ENCODE measurements around the gene MYL11.

The MYL11 gene

GRCh38 chr16:30355144-30355953 is 19.3 kb upstream of the MYL11 start, which contains the start of gene CD2BP2:
Gene CD2BP2 (minus strand): TSS chr16:30355308. CDS start chr16:30354681, 627 bp downstream.
- H3K4me1 ChIP-seq, result peaks cover 6% of the 10 kb centered on the region
- no peaks in the 10 kb centered on the region for H3K27me3 ChIP-seq (ENCODE audit: control insufficient read depth, insufficient read depth, low read length)
- no peaks in the 10 kb centered on the region for H3K79me2 ChIP-seq
- peak within 1 kb of the TSS; percentile 87 for H3K4me2 ChIP-seq (ENCODE audit: low read length)
- TF ChIP-seq, protein P1, sequence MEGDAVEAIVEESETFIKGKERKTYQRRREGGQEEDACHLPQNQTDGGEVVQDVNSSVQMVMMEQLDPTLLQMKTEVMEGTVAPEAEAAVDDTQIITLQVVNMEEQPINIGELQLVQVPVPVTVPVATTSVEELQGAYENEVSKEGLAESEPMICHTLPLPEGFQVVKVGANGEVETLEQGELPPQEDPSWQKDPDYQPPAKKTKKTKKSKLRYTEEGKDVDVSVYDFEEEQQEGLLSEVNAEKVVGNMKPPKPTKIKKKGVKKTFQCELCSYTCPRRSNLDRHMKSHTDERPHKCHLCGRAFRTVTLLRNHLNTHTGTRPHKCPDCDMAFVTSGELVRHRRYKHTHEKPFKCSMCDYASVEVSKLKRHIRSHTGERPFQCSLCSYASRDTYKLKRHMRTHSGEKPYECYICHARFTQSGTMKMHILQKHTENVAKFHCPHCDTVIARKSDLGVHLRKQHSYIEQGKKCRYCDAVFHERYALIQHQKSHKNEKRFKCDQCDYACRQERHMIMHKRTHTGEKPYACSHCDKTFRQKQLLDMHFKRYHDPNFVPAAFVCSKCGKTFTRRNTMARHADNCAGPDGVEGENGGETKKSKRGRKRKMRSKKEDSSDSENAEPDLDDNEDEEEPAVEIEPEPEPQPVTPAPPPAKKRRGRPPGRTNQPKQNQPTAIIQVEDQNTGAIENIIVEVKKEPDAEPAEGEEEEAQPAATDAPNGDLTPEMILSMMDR (IDR thresholded peaks at IDR 0.05), result no peak
- H3K9ac ChIP-seq, result peak within 1 kb of the TSS; percentile 68
- H2AFZ ChIP-seq, result peak within 1 kb of the TSS; percentile 82
- peak within 1 kb of the TSS; percentile 96 for H3K27ac ChIP-seq
- no peaks in the 10 kb centered on the region for H3K36me3 ChIP-seq (ENCODE audit: control insufficient read depth, insufficient read depth, low read length)
- no peaks in the 10 kb centered on the region for H3K9me3 ChIP-seq (ENCODE audit: control insufficient read depth, low read length)
- H3K4me3 ChIP-seq (ENCODE audit: low read depth, low read length), result peak within 1 kb of the TSS; percentile 90

DNA sequence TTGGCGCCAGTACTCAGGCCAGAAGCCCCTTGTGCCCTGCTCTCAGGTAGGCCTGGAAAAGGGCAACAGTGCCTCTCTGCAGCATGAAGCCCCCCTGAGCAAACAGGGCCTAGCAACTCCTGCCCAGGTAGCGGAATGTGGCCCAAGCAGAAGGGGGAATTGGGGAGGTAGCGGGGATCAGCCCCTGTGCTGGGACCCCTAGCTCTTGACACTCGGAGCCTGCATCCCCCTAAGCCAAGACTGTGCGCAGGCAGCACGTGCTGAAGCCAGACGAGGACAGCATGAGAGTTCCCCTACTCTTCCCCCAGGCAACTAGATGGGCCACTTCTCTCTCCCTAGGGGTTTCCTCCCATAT is 18.7 kb upstream of the MYL11 start:
- Histone ChIP-seq H3K9me3 (ENCODE audit: control insufficient read depth, low read length) (no peaks in the 10 kb centered on the region), H2AFZ (peak overlapping the region; percentile 82), H3K36me3 (ENCODE audit: control insufficient read depth, insufficient read depth, low read length) (no peaks in the 10 kb centered on the region), H3K4me2 (ENCODE audit: low read length) (peak overlapping the region; percentile 87), H3K27me3 (ENCODE audit: control insufficient read depth, insufficient read depth, low read length) (no peaks in the 10 kb centered on the region), H3K27ac (peak overlapping the region; percentile 96), H3K4me3 (ENCODE audit: low read depth, low read length) (peak overlapping the region; percentile 90), H3K79me2 (peaks cover 3% of the 10 kb centered on the region), H3K4me1 (peaks cover 6% of the 10 kb centered on the region), H3K9ac (peak overlapping the region; percentile 13)
- TF ChIP-seq, protein P1 (IDR thresholded peaks at IDR 0.05), result peak; percentile 1

DNA sequence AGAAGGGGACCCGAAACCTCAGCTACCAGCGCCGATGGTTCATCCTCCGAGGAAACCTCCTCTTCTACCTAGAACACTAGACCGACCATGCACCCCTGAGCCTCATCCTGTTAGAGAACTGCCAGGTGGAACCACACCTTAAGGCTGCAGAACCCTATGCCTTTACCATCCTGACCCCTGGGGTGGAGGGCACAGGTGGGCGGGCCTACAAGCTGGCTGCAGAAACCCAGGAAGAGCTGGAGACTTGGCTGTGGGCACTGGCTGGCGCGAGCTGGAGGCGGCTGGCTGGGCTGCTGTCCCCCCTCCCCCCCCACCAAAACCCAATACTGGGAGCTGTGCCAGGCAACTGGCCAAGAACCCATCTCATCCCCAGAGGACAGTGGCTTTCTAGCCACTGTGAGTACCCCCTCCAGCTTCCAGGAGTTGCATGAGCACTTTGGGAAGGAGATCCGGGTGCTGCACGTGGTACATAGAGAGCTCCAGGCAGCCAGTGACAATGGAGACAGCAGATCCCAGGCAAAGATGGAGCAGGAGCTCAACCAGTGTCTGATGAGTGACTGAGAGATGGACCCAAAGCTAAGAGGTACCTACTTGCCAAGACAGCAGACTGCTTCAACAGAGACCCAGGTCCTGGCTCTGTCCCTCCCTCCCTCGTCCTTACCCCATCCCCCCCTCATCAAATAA is 18.1 kb upstream of the MYL11 start:
- Histone ChIP-seq H3K36me3 (ENCODE audit: control insufficient read depth, insufficient read depth, low read length) (no peaks in the 10 kb centered on the region), H3K27ac (peak overlapping the region; percentile 96), H3K9me3 (ENCODE audit: control insufficient read depth, low read length) (no peaks in the 10 kb centered on the region), H3K79me2 (peaks cover 3% of the 10 kb centered on the region), H3K4me3 (ENCODE audit: low read depth, low read length) (no peak overlapping the region), H3K27me3 (ENCODE audit: control insufficient read depth, insufficient read depth, low read length) (no peaks in the 10 kb centered on the region), H3K4me2 (ENCODE audit: low read length) (no peak overlapping the region), H3K4me1 (peaks cover 6% of the 10 kb centered on the region), H3K9ac (no peak overlapping the region), H2AFZ (no peak overlapping the region)
- TF ChIP-seq, protein P1 (IDR thresholded peaks at IDR 0.05), result no peak

DNA sequence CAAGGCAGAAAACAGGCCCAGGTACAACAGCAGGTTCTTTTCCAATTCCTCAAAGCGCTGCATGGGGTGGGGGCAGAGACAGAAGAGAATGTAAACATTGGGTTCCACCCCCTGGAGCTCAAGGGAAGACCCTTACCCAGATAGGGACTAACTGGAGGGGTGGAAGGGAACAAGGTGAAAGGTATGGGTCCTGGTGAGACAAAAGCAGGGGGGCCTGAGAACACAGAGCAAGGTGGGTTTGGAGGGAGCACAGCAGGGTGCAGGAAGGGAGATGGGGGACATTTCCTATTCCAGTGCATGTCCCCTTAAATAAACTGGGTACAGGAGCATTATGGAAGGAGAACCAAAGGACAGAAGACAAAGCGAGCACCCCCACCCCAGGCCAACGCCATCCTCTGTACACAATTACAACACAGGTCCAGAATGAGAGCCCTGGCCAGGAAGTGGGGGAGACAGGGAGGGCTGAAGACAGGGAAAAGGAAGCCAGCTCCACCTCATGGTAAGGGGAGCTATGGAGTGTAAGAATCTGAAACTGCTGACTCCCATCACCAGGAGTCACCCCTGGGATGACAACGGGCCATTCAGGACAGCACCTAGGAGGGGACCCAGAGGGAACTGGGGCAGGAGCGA is 17.4 kb upstream of the MYL11 start:
- H3K27me3 ChIP-seq (ENCODE audit: control insufficient read depth, insufficient read depth, low read length), result no peaks in the 10 kb centered on the region
- no peak overlapping the region for H3K27ac ChIP-seq
- H3K79me2 ChIP-seq, result peaks cover 3% of the 10 kb centered on the region
- no peak overlapping the region for H3K9ac ChIP-seq
- TF ChIP-seq, protein P1 (IDR thresholded peaks at IDR 0.05), result no peak
- no peaks in the 10 kb centered on the region for H3K9me3 ChIP-seq (ENCODE audit: control insufficient read depth, low read length)
- no peak overlapping the region for H3K4me2 ChIP-seq (ENCODE audit: low read length)
- no peak overlapping the region for H2AFZ ChIP-seq
- H3K36me3 ChIP-seq (ENCODE audit: control insufficient read depth, insufficient read depth, low read length), result no peaks in the 10 kb centered on the region
- no peak overlapping the region for H3K4me3 ChIP-seq (ENCODE audit: low read depth, low read length)
- H3K4me1 ChIP-seq, result peaks cover 6% of the 10 kb centered on the region
